PC-3 (cell line): ENCODE data around the gene ZCCHC14. TPM values are rescaled to one million over a fixed set of nuclear protein-coding genes. Genes with fewer than 3 reads are reported as not detected.

ENCODE experiments used
- ATAC-seq: fragments of 200-7000 bp; cut with Tn5 transposase; 2 replicates; pipeline ENCODE4 v1.9.1; 2020; ENCODE audit warnings: mild to moderate bottlenecking, moderate library complexity
- BruUV-seq: library from RNA; stranded (reverse); fragments of 400-500 nt; replicated peaks from 2 replicates; lab custom pipeline; 2021; lab: Mats Ljungman, UMichigan
- CTCF ChIA-PET: fragments of 300-600 bp; sonication (Branson Sonifier 250); formaldehyde crosslinking; loops from one replicate; lab custom pipeline; 2022; ENCODE audit warnings: antibody characterized with exemption; lab: Charles Lee
- POLR2A ChIA-PET: fragments of 300-600 bp; sonication (Branson Sonifier 250); formaldehyde crosslinking; loops from one replicate; lab custom pipeline; 2022; ENCODE audit warnings: antibody characterized with exemption; ENCODE audit not compliant: unreplicated experiment; lab: Charles Lee
- DNase-seq: peaks from one replicate; pipeline ENCODE4 v3.0.0-alpha.2; 2015
- H2AFZ ChIP-seq: fragments of 300-600 bp; sonication (generic); 2 replicates; pipeline ENCODE4 v1.6.0; 2016; ENCODE audit warnings: antibody characterized with exemption, low read length
- H3F3A ChIP-seq: fragments of 300-600 bp; sonication (generic); one replicate; pipeline ENCODE4 v1.6.0; 2017; ENCODE audit warnings: antibody characterized with exemption, low read length, control low read depth, mild to moderate bottlenecking; ENCODE audit not compliant: unreplicated experiment
- H3K27ac ChIP-seq: fragments of 300-600 bp; sonication (generic); 2 replicates; pipeline ENCODE4 v1.5.1; 2016; ENCODE audit warnings: mild to moderate bottlenecking, low read length
- H3K27me3 ChIP-seq: fragments of 300-600 bp; sonication (generic); 2 replicates; pipeline ENCODE4 v1.6.1; 2016; ENCODE audit warnings: low read length, mixed read lengths
- H3K36me3 ChIP-seq: fragments of 300-600 bp; sonication (generic); 2 replicates; pipeline ENCODE4 v1.6.1; 2016; ENCODE audit warnings: low read depth, mixed run types, low read length, mixed read lengths
- H3K4me1 ChIP-seq: fragments of 300-600 bp; sonication (generic); 2 replicates; pipeline ENCODE4 v1.5.1; 2016; ENCODE audit warnings: low read length; ENCODE audit not compliant: insufficient read depth
- H3K4me2 ChIP-seq: fragments of 300-600 bp; sonication (generic); 2 replicates; pipeline ENCODE4 v1.6.0; 2016; ENCODE audit warnings: low read length
- H3K4me3 ChIP-seq: fragments of 300-600 bp; sonication (generic); 2 replicates; pipeline ENCODE4 v1.5.1; 2016; ENCODE audit warnings: mild to moderate bottlenecking, low read length, mixed read lengths
- H3K79me2 ChIP-seq: fragments of 300-600 bp; sonication (generic); 2 replicates; pipeline ENCODE4 v1.6.1; 2017; ENCODE audit warnings: low read length, mixed read lengths
- H3K9ac ChIP-seq: fragments of 300-600 bp; sonication (generic); 2 replicates; pipeline ENCODE4 v1.6.0; 2016; ENCODE audit warnings: mild to moderate bottlenecking, low read length
- H3K9me2 ChIP-seq: fragments of 300-600 bp; sonication (generic); replicated peaks from 2 replicates; pipeline ENCODE4 v1.6.1; 2016; ENCODE audit warnings: mixed run types, low read length, mixed read lengths
- H3K9me3 ChIP-seq: fragments of 300-600 bp; sonication (generic); 2 replicates; pipeline ENCODE4 v1.6.1; 2016; ENCODE audit warnings: low read length, mixed read lengths
- H4K20me1 ChIP-seq: fragments of 300-600 bp; sonication (generic); 2 replicates; pipeline ENCODE4 v1.6.1; 2016; ENCODE audit warnings: low read length, mixed read lengths
- EZH2 ChIP-seq: fragments of 300-600 bp; sonication (generic); IDR thresholded peaks from one replicate; pipeline ENCODE4 v1.6.1; 2017; ENCODE audit warnings: antibody characterized with exemption, mild to moderate bottlenecking, low read length; ENCODE audit not compliant: unreplicated experiment
- EZH2phosphoT487 ChIP-seq: fragments of 300-600 bp; sonication (generic); IDR thresholded peaks from 2 replicates; pipeline ENCODE4 v1.6.1; 2018; ENCODE audit warnings: mild to moderate bottlenecking, antibody characterized with exemption, low read length, borderline replicate concordance
- intact Hi-C: fragments of 100-400 bp; cut with micrococcal nuclease; formaldehyde crosslinking; loops from 2 replicates; pipeline ENCODE4 v1.9.0; 2023
- total RNA-seq: library from RNA; depleted of rRNA; stranded (reverse); fragments of >200 nt; gene quantifications from 2 replicates; pipeline ENCODE4 v1.2.3, GENCODE V29; 2014
- TF ChIP-seq, protein P1 (sequence below): fragments of 300-600 bp; sonication (generic); conservative IDR thresholded peaks from 2 replicates; pipeline ENCODE4 v1.5.1; 2017; ENCODE audit warnings: antibody characterized with exemption, low read depth, mild to moderate bottlenecking, low read length

Gene ZCCHC14
- total RNA-seq, 1 experiment from 2014 or later = 5.3 TPM

DNA sequence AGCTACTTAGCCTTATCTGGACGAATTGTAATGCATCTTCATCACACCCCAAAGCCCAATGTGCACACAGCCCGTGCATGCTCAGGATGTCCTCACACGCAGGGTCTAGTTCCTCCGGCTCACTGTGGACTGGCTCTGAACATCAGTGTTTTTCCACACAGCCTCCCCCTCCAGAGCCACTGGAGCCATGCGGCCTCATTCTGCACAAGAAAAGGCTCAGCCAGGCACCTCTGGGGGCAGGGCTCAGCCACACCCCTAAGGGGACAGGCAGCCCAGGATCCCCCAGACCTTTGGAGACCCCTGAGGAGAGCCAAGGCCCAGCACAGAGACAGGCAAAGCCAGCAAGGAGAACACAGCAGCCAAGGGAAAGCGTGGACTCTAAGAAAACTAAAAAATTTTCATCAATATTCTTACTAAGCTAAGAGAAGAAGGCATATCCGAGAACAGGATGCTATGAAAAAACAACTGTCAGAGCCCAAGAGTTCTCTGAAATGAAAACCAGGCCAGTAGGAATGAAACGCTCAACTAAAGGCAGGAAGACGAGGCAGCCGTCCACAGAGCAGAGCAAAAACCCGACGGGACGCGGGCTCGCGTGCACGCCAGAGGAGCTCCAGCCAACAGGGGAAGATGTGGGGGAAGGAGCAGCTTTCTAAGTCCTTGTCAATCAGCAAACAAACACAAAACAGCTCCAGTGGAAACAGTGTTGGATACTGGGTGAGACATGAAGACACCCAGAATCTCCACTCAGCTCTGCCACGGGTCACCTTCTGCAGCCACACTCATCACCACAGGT lies 66.2 kb downstream of the ZCCHC14 start:
- Histone ChIP-seq H3K79me2 (no peaks in the 10 kb centered on the region), H4K20me1 (no peaks in the 10 kb centered on the region), H3K4me1 (no peaks in the 10 kb centered on the region), H3K27ac (no peak overlapping the region), H2AFZ (no peak overlapping the region), H3K4me2 (no peak overlapping the region), H3F3A (no peaks in the 10 kb centered on the region), H3K27me3 (no peaks in the 10 kb centered on the region), H3K9ac (no peak overlapping the region), H3K36me3 (no peaks in the 10 kb centered on the region), H3K9me2 (no peaks in the 10 kb centered on the region), H3K9me3 (no peaks in the 10 kb centered on the region), H3K4me3 (no peak overlapping the region)
- DNase-seq (no peak), ATAC-seq (no peak)
- BruUV-seq = no TSS peak
- intact Hi-C loops = no loop called here
- TF ChIP-seq EZH2 (no peak), EZH2phosphoT487 (no peak)
- TF ChIP-seq, protein P1, sequence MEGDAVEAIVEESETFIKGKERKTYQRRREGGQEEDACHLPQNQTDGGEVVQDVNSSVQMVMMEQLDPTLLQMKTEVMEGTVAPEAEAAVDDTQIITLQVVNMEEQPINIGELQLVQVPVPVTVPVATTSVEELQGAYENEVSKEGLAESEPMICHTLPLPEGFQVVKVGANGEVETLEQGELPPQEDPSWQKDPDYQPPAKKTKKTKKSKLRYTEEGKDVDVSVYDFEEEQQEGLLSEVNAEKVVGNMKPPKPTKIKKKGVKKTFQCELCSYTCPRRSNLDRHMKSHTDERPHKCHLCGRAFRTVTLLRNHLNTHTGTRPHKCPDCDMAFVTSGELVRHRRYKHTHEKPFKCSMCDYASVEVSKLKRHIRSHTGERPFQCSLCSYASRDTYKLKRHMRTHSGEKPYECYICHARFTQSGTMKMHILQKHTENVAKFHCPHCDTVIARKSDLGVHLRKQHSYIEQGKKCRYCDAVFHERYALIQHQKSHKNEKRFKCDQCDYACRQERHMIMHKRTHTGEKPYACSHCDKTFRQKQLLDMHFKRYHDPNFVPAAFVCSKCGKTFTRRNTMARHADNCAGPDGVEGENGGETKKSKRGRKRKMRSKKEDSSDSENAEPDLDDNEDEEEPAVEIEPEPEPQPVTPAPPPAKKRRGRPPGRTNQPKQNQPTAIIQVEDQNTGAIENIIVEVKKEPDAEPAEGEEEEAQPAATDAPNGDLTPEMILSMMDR = no peak
- ChIA-PET CTCF (no interaction called here), POLR2A (no interaction called here)

DNA sequence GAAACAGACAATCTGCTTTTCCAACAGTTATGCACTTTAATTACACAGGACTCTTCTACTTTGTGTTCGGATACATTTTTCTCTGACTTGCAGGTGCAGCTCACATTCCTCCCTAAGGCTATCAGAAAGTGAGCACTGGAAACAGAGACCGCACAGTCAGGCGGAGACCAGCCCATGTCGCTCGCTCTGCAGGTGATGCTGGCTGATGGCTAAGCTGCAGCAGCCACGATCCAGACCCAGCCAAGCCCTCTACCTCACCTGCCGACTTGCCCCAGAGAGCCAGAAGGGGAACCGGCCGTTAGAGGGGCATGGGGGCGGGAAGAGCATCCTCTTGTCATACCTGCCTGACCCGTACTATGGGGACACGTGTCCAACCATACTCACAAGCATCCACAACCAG lies 66.9 kb downstream of the ZCCHC14 start:
- Histone ChIP-seq H2AFZ (no peak overlapping the region), H3K79me2 (no peaks in the 10 kb centered on the region), H4K20me1 (no peaks in the 10 kb centered on the region), H3K9me3 (no peaks in the 10 kb centered on the region), H3K9me2 (no peaks in the 10 kb centered on the region), H3K36me3 (no peaks in the 10 kb centered on the region), H3K9ac (no peak overlapping the region), H3K27me3 (no peaks in the 10 kb centered on the region), H3F3A (no peaks in the 10 kb centered on the region), H3K4me3 (no peak overlapping the region), H3K4me1 (no peaks in the 10 kb centered on the region), H3K4me2 (no peak overlapping the region), H3K27ac (no peak overlapping the region)
- TF ChIP-seq EZH2 = no peak
- TF ChIP-seq EZH2phosphoT487 = no peak
- TF ChIP-seq, protein P1 = no peak
- POLR2A ChIA-PET = interaction anchor here (0.6 kb wide), 1 partner anchor 909 kb away, joined by 3 read pairs; no protein-coding TSS in a partner anchor
- ATAC-seq = no peak
- intact Hi-C loops = no loop called here
- DNase-seq = no peak
- BruUV-seq = no TSS peak
- CTCF ChIA-PET = no interaction called here

DNA sequence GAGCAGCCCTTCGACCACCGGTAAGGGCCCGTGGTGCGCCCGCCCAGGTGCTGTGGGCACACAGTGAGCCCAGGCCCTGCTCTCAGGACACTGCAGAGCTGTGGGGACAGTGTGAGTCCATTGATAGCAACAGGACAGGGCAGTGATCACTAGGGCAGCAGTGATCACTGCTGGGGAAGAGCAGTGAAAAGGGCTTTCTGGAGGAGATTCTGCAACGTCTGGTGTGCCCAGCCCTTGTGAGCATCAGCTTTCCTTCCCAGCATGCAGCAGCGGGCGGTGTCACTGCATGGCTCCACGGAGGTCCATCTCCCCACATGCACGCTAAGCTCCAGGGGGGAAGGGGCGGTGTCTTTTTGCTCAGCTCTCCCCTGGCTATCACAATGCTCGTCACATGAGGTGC lies 68.6 kb downstream of the ZCCHC14 start:
- no peak overlapping the region for H3K9ac ChIP-seq
- H3K36me3 ChIP-seq = no peaks in the 10 kb centered on the region
- POLR2A ChIA-PET = interaction anchor here (0.6 kb wide), 1 partner anchor 878 kb away, joined by 4 read pairs; no protein-coding TSS in a partner anchor
- H3F3A ChIP-seq = no peaks in the 10 kb centered on the region
- no peak for DNase-seq
- H2AFZ ChIP-seq = no peak overlapping the region
- H3K79me2 ChIP-seq = no peaks in the 10 kb centered on the region
- H4K20me1 ChIP-seq = no peaks in the 10 kb centered on the region
- TF ChIP-seq EZH2 = no peak
- TF ChIP-seq, protein P1 = no peak
- TF ChIP-seq EZH2phosphoT487 = no peak
- CTCF ChIA-PET = no interaction called here
- H3K27ac ChIP-seq = no peak overlapping the region
- no peaks in the 10 kb centered on the region for H3K4me1 ChIP-seq
- no peak for ATAC-seq
- H3K27me3 ChIP-seq = no peaks in the 10 kb centered on the region
- BruUV-seq = no TSS peak
- no peaks in the 10 kb centered on the region for H3K9me2 ChIP-seq
- no peaks in the 10 kb centered on the region for H3K9me3 ChIP-seq
- no peak overlapping the region for H3K4me3 ChIP-seq
- no peak overlapping the region for H3K4me2 ChIP-seq
- intact Hi-C loops = no loop called here
